Suppressor macrophage (primary cell): ENCODE data around the gene SHROOM4.

Experiments used
- DNase-seq, 4 experiments: peaks; one replicate each; pipeline ENCODE4 v3.0.0-alpha.2; 2020 to 2022

The SHROOM4 gene

DNA sequence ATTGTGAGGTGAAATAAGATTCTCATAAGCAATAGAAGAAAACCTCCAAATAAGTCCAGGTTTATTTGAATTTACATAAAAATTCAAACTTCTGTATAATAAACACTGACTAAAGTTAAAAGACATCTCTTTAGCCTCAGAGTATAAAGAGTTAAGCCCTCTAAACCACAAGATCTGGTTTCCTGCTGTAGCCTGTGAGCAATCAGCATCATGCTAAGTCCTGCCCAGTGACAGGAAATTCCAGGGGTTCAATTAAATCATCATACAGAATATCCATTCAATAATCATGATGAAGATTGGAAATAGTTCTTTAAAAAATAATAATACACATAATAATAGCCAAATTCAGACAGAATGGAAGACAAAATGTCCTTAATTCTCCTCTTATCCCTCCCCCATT lies 204.2 kb downstream of the SHROOM4 start:
- no peak for DNase-seq

DNA sequence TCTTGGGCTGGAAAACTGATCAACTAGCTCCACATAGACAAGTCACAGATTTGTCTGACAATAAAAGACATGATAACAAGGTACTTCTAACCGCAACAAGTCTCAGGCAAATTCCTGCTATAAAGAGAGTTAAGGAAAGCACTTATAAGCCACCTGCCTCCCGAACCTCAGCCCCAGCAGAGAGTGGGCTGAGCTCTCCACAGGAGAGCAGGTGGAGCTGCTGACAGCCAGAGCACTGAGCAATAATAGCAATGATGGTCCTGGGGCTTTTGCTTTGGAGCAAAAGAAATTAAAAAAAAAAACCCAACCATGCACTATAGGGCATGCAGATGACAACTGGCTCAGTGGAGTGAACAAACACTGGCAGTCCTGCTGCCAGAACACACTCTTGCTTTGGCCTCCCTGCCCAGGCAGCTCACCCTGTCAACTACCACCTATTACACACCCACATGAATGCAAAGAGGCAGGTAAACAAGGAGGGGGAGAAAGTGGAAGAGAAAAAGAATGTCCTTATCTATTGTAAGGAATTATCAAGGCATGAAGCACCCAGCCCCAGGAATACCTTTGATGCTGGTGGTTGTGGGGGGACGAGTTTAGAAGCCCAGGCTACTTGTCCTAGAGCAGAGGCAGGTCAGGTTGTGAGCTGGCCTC lies 207.6 kb downstream of the SHROOM4 start:
- DNase-seq = no peak

DNA sequence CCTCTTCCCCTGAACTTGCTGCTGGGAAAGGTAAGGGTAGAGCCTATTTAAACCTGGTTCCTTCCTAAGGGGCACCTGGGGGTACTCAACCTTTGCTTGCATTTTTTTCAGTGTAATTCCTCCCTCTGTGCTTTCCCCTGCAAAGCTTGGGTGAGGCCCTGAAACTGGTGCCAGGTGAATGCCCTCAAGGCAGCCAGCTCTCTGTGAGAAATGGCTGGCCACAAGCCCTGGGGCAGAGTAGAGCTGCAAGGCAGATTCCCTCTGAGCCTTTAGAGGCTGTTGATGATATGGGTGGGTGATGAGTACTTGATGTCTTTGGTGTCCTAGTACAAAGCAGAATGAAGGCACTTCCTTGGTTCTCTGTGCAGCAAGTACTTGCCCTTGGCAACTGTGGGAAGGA lies 217.9 kb downstream of the SHROOM4 start:
- DNase-seq = no peak

DNA sequence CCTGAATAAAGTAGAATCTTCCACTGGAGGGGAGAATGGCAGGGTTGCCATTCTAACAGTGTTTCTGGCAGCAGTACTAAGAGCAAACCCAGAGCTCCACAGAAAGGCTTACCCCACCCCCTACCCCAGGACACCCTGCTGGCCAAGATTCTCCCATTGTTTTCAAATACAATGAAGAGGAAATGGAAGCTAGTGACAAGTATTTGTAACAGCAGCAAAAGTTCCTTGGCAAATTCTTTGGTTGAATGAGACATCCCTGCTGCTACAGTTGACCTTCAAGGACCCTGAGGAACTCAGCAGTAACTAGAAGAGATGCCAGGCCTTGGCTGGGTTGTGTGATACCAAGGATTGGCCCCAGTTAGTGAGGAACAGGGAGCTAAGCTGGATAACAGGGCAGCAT lies 219.2 kb downstream of the SHROOM4 start:
- DNase-seq = no peak

DNA sequence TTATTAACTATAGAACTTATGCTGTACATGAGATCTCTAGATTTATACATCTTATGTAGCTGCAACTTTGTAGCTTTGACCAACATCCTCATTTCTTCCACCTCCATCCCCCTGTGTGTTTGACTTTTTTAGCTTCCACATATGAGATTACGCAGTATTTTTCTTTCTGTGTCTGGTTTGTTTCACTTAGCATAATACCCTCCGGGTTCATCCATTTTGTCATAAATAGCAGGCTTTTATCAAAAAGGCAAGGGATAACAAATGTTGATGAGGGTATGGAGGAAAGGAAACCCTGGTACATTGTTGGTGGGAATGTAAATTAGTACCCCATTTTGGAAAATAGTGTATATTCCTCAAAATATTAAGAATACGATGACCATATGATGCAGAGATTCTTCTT lies 227.0 kb downstream of the SHROOM4 start:
- DNase-seq = no peak

DNA sequence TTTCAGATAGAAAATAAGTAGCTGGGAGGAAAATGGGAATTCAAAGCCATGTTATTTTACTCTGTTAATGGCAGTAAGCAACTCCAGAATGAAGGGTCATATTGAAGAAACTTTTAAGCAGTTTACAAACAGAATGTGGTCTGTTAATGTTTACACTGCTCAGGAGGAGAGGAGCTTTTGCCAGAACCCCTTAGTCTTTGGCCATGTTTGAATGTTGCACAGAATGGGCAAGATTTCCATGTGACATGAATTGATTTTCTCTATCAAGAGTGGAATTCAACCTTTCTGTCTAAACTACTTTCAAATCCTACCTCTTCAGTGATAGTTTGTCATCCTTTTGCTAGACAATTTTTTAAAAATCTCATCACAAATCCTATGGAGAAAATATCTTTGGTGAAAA lies 227.6 kb downstream of the SHROOM4 start:
- no peak for DNase-seq

DNA sequence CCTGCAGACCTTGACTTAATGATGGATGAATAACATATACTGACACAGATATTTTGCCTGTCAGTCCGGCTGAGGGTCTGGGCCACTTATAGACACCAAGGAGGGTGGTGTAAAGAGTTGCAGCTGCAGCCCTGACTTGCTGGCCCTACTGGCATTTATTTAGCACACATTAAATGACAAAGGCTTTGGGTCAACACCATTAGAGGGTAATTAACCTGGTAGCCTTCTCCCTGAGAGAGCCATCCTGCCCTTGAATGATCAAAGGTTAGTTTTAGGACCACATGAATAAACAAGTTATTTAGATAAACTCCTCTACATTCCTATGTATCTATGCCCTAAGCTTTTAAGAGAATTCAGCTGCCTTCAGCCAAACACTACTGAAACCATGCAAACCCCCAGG lies 232.6 kb downstream of the SHROOM4 start:
- DNase-seq = no peak

DNA sequence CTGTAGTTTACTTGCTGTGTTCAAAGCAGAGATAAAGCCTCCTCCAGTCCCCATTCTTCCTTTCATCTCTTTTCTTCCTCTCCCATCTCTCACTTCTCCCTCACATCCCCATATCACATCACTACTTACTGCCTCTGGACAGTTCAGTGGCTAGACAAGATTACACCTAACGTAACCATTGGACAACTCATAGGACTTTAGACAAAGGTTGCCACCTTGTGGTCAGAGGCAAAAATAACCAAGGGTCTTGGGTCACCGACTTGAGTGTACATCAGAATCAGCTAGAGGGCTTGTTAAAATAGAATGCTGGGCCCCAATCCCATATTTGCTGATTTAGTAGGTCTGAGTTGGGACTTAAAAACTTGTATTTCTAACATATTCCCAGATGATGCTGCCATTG lies 234.0 kb downstream of the SHROOM4 start:
- DNase-seq = peak; percentile 53 to 79 (median 66)

DNA sequence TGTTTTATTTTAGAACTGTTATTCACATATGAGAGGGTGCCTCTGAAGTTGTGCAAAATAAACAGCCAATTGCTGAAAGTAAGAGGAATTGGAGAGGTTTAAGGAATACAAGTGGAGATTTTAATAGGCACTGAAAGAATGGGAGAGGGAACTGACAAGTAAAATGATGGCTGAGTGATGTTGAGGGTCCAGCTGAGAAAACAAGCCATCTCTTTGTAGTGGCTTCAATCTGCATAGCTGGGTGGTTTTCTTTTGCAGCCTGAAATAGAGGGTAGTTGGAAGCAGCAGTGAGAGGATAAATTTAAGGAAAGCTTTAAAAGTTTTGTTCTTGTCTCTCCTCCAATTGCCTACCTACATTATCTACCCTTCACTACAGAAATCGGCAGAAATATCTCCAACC lies 236.7 kb downstream of the SHROOM4 start:
- no peak for DNase-seq

DNA sequence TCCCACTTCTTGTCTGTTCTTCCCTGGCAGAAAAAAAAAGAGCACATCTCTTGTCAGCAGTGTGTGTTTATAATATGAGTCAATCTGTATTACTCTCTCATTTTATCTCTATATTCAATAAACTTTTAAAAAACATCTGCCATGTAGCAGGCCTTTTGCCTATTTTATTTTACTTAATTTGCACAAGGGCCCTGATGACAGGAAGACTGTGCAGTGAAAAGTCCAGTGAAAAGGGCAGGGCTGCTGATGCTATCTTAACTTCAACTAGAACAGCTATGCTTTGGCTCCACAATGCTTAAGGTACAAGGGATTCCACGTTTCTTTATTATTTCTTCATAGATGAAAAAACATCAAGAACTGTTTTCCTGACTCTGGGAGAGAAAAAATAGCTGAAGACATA lies 246.4 kb downstream of the SHROOM4 start:
- no peak for DNase-seq

DNA sequence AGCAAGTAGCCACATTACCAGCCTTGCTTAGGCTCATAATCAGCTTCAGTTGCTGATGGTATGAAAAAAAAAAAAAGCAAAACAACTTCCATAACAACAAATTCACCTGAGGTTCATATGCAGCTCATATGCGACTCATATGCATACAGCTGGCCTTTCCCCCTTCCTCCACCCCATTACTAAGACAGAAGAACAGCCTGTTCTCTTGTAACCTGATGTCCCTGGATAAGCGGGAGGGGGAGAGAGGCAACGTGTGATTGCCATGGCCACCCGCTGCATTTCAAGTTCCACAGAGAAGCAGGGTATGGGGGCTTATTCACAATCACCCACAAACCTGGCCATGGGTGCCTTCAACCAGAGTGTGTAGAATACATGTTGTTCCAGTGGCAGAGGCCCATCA lies 248.3 kb downstream of the SHROOM4 start:
- no peak for DNase-seq
